ENCODE results near the gene SPATA16. TPM values are rescaled to one million over a fixed set of nuclear protein-coding genes. Genes with fewer than 3 reads are reported as not detected.

The SPATA16 gene
- total RNA-seq, 1 donor from 2014 or later: not detected

GRCh38 chr3:172848910-172849309 is 292.1 kb downstream of the SPATA16 start:
- Mint-ChIP-seq H3K9me3 (ENCODE audit: low read depth) (no peaks in the 10 kb centered on the region), H3K36me3 (ENCODE audit: low read depth) (no peaks in the 10 kb centered on the region), H3K4me3 (ENCODE audit: unreplicated experiment) (no peak overlapping the region), H3K4me1 (ENCODE audit: low read depth) (peaks cover 5% of the 10 kb centered on the region), H3K27ac (ENCODE audit: unreplicated experiment) (no peak overlapping the region), H3K27me3 (ENCODE audit: low read depth) (no peaks in the 10 kb centered on the region)
- TF ChIP-seq, protein P1, sequence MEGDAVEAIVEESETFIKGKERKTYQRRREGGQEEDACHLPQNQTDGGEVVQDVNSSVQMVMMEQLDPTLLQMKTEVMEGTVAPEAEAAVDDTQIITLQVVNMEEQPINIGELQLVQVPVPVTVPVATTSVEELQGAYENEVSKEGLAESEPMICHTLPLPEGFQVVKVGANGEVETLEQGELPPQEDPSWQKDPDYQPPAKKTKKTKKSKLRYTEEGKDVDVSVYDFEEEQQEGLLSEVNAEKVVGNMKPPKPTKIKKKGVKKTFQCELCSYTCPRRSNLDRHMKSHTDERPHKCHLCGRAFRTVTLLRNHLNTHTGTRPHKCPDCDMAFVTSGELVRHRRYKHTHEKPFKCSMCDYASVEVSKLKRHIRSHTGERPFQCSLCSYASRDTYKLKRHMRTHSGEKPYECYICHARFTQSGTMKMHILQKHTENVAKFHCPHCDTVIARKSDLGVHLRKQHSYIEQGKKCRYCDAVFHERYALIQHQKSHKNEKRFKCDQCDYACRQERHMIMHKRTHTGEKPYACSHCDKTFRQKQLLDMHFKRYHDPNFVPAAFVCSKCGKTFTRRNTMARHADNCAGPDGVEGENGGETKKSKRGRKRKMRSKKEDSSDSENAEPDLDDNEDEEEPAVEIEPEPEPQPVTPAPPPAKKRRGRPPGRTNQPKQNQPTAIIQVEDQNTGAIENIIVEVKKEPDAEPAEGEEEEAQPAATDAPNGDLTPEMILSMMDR (IDR thresholded peaks at IDR 0.05): no peak
- DNase-seq (ENCODE audit: low spot score): no peak

GRCh38 chr3:172847292-172847691 is 293.7 kb downstream of the SPATA16 start:
- Mint-ChIP-seq H3K9me3 (ENCODE audit: low read depth) (no peaks in the 10 kb centered on the region), H3K36me3 (ENCODE audit: low read depth) (no peaks in the 10 kb centered on the region), H3K27ac (ENCODE audit: unreplicated experiment) (no peak overlapping the region), H3K4me3 (ENCODE audit: unreplicated experiment) (no peak overlapping the region), H3K4me1 (ENCODE audit: low read depth) (peaks cover 5% of the 10 kb centered on the region), H3K27me3 (ENCODE audit: low read depth) (no peaks in the 10 kb centered on the region)
- TF ChIP-seq, protein P1 (IDR thresholded peaks at IDR 0.05): no peak
- DNase-seq (ENCODE audit: low spot score): no peak

DNA sequence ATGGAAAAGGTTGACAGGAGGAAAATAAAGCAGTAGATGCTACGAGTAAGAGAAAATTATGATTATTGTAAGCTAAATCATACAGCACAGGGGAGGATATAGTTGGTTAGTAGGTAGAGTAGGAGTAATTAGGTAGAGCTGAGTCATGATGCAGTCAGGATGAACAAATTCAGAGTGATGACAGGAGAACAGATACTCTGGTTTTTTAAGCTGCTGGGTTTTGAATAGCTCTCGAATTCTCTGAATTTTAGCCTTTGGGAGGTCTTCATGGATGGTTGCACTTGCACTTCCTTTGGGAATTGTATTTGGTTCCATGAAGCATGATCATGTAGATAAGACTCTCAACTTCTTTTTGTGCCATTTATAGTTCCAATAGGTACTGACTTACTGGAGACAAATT is 294.3 kb downstream of the SPATA16 start:
- Mint-ChIP-seq H3K27me3 (ENCODE audit: low read depth) (no peaks in the 10 kb centered on the region), H3K9me3 (ENCODE audit: low read depth) (no peaks in the 10 kb centered on the region), H3K36me3 (ENCODE audit: low read depth) (no peaks in the 10 kb centered on the region), H3K27ac (ENCODE audit: unreplicated experiment) (no peak overlapping the region), H3K4me1 (ENCODE audit: low read depth) (peaks cover 5% of the 10 kb centered on the region), H3K4me3 (ENCODE audit: unreplicated experiment) (no peak overlapping the region)
- TF ChIP-seq, protein P1 (IDR thresholded peaks at IDR 0.05): no peak
- no peak for DNase-seq (ENCODE audit: low spot score)

DNA sequence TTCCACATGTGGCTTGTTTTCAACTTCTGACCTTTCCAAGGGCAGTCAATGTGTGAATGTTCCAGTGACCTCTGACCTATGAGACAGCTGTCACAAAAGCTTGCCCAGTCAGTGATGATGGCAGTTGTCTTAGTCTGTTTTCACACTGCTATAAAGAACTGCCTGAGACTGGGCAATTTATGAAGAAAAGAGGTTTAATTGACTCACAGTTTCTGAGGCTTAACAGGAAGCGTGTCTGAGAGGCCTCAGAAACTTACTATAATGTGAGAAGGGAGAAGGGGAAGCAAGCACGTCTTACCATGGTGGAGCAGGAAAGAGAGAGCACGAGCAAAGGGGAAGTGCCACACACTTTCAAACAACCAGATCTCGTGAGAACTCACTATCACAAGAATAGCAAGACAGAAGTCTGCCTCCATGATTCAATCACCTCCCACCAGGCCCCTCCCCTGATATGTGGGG is 294.9 kb downstream of the SPATA16 start:
- H3K9me3 Mint-ChIP-seq (ENCODE audit: low read depth): no peaks in the 10 kb centered on the region
- H3K36me3 Mint-ChIP-seq (ENCODE audit: low read depth): no peaks in the 10 kb centered on the region
- no peak overlapping the region for H3K4me3 Mint-ChIP-seq (ENCODE audit: unreplicated experiment)
- H3K27me3 Mint-ChIP-seq (ENCODE audit: low read depth): no peaks in the 10 kb centered on the region
- TF ChIP-seq, protein P1 (IDR thresholded peaks at IDR 0.05): no peak
- H3K4me1 Mint-ChIP-seq (ENCODE audit: low read depth): peaks cover 5% of the 10 kb centered on the region
- H3K27ac Mint-ChIP-seq (ENCODE audit: unreplicated experiment): no peak overlapping the region
- no peak for DNase-seq (ENCODE audit: low spot score)

DNA sequence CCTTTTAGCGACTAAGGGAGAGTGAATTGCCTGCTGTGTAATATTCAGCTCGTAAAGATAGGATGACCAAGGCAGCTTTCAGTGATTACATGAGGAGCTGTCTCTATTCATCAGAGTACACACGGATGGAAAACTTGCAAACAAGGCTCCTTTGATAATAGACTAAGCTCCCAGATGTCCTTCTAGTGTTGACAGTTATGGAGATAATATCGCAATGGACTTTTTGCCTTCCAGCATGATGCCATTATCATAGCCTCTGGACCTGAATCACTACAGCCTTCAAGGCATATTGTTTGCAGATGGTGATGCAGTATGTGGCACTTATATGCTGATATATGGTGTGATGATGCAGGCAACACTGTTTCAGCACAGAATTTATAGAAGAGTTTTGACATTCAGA is 296.6 kb downstream of the SPATA16 start:
- H3K4me3 Mint-ChIP-seq (ENCODE audit: unreplicated experiment): no peak overlapping the region
- TF ChIP-seq, protein P1 (IDR thresholded peaks at IDR 0.05): no peak
- no peaks in the 10 kb centered on the region for H3K9me3 Mint-ChIP-seq (ENCODE audit: low read depth)
- peaks cover 5% of the 10 kb centered on the region for H3K4me1 Mint-ChIP-seq (ENCODE audit: low read depth)
- H3K27ac Mint-ChIP-seq (ENCODE audit: unreplicated experiment): no peak overlapping the region
- no peak for DNase-seq (ENCODE audit: low spot score)
- H3K27me3 Mint-ChIP-seq (ENCODE audit: low read depth): no peaks in the 10 kb centered on the region
- no peaks in the 10 kb centered on the region for H3K36me3 Mint-ChIP-seq (ENCODE audit: low read depth)

Measured in chondrocyte (in vitro differentiated cells).